ENCODE results near the gene TSHZ2. TPM values are rescaled to one million over a fixed set of nuclear protein-coding genes. Genes with fewer than 3 reads are reported as not detected.

TSHZ2 gene
- total RNA-seq, 4 donors from 2014 or later: 10.3 to 15.0 (median 12.9) TPM

GRCh38 chr20:52937591-52938100 lies 34.5 kb upstream of the TSHZ2 start:
- Histone ChIP-seq H3K9me3 (no peaks in the 10 kb centered on the region), H3K36me3 (no peaks in the 10 kb centered on the region), H3K4me3 (no peak overlapping the region), H3K27me3 (no peaks in the 10 kb centered on the region), H3K4me1 (no peaks in the 10 kb centered on the region), H3K27ac (replicated peaks in 1 of 4) (no peak overlapping the region)
- 76% methylated on average over 6 of the region's 6 CpGs for WGBS
- intact Hi-C loops (cut with DNase I): no loop called here
- DNase-seq (ENCODE audit: extremely low spot score): no peak
- TF ChIP-seq CTCF (IDR thresholded peaks at IDR 0.05): no peak
- TF ChIP-seq POLR2AphosphoS5 (IDR thresholded peaks at IDR 0.05): no peak
- no peak for TF ChIP-seq POLR2A (IDR thresholded peaks at IDR 0.05; ENCODE audit: low read depth)
- no peak for TF ChIP-seq EP300 (IDR thresholded peaks at IDR 0.05)

- Histone ChIP-seq H3K9me3 (no peaks in the 10 kb centered on the region), H3K36me3 (no peaks in the 10 kb centered on the region), H3K4me1 (no peaks in the 10 kb centered on the region), H3K27me3 (no peaks in the 10 kb centered on the region), H3K4me3 (no peak overlapping the region), H3K27ac (replicated peaks in 1 of 4) (no peak overlapping the region)
- WGBS: 88% methylated on average over 4 of the region's 4 CpGs
- no peak for DNase-seq (ENCODE audit: extremely low spot score)
- intact Hi-C loops (cut with DNase I): no loop called here
- no peak for TF ChIP-seq EP300 (IDR thresholded peaks at IDR 0.05)
- TF ChIP-seq POLR2A (IDR thresholded peaks at IDR 0.05; ENCODE audit: low read depth): no peak
- no peak for TF ChIP-seq CTCF (IDR thresholded peaks at IDR 0.05)
- TF ChIP-seq POLR2AphosphoS5 (IDR thresholded peaks at IDR 0.05): no peak
Observed at GRCh38 chr20:52939141-52939540, 33.0 kb upstream of the TSHZ2 start.

GRCh38 chr20:52941808-52942207 lies 30.4 kb upstream of the TSHZ2 start:
- no peak for TF ChIP-seq POLR2AphosphoS5 (IDR thresholded peaks at IDR 0.05)
- TF ChIP-seq EP300 (IDR thresholded peaks at IDR 0.05): no peak
- no peak for TF ChIP-seq POLR2A (IDR thresholded peaks at IDR 0.05; ENCODE audit: low read depth)
- TF ChIP-seq CTCF (IDR thresholded peaks at IDR 0.05): no peak
- Histone ChIP-seq H3K9me3 (no peaks in the 10 kb centered on the region), H3K27me3 (no peaks in the 10 kb centered on the region), H3K36me3 (no peaks in the 10 kb centered on the region), H3K4me1 (no peaks in the 10 kb centered on the region), H3K4me3 (no peak overlapping the region), H3K27ac (replicated peaks in 1 of 4) (no peak overlapping the region)
- DNase-seq (ENCODE audit: extremely low spot score): no peak
- WGBS: 82% methylated on average over 3 of the region's 3 CpGs
- intact Hi-C loops (cut with DNase I): no loop called here

- Histone ChIP-seq H3K4me3 (no peak overlapping the region), H3K4me1 (no peaks in the 10 kb centered on the region), H3K27ac (replicated peaks in 1 of 4) (no peak overlapping the region), H3K36me3 (no peaks in the 10 kb centered on the region), H3K27me3 (no peaks in the 10 kb centered on the region), H3K9me3 (no peaks in the 10 kb centered on the region)
- intact Hi-C loops (cut with DNase I): no loop called here
- no peak for DNase-seq (ENCODE audit: extremely low spot score)
- no peak for TF ChIP-seq POLR2A (IDR thresholded peaks at IDR 0.05; ENCODE audit: low read depth)
- no peak for TF ChIP-seq CTCF (IDR thresholded peaks at IDR 0.05)
- TF ChIP-seq POLR2AphosphoS5 (IDR thresholded peaks at IDR 0.05): no peak
- WGBS: 74% methylated on average over 2 of the region's 2 CpGs
Observed at GRCh38 chr20:52943185-52943841, 28.8 kb upstream of the TSHZ2 start.

- 62% methylated on average over 1 of the region's 1 CpG for WGBS
- no peak overlapping the region for H3K27ac ChIP-seq (replicated peaks in 1 of 4)
- no peak for DNase-seq (ENCODE audit: extremely low spot score)
- H3K36me3 ChIP-seq: no peaks in the 10 kb centered on the region
- no peak overlapping the region for H3K4me3 ChIP-seq
- intact Hi-C loops (cut with DNase I): no loop called here
- TF ChIP-seq POLR2AphosphoS5 (IDR thresholded peaks at IDR 0.05): no peak
- no peak for TF ChIP-seq POLR2A (IDR thresholded peaks at IDR 0.05; ENCODE audit: low read depth)
- no peak for TF ChIP-seq CTCF (IDR thresholded peaks at IDR 0.05)
- no peak for TF ChIP-seq EP300 (IDR thresholded peaks at IDR 0.05)
- no peaks in the 10 kb centered on the region for H3K9me3 ChIP-seq
- no peaks in the 10 kb centered on the region for H3K27me3 ChIP-seq
- H3K4me1 ChIP-seq: no peaks in the 10 kb centered on the region
Observed at GRCh38 chr20:52945268-52945667, 26.9 kb upstream of the TSHZ2 start.

Measured in esophagus muscularis mucosa (tissue), 4 donors.